OCI-LY1 (cell line): Measurements from ENCODE around the gene SLAIN2.

Experiments used
- H2AFZ ChIP-seq: fragments of 200-600 bp; sonication (generic), shearing (Covaris generic); 2 replicates; pipeline ENCODE4 v1.6.0; 2014; ENCODE audit warnings: antibody characterized with exemption, mild to moderate bottlenecking, low read length
- H3F3A ChIP-seq: fragments of 200-600 bp; sonication (generic), shearing (Covaris generic); 2 replicates; pipeline ENCODE4 v1.6.0; 2014; ENCODE audit warnings: mild to moderate bottlenecking, antibody characterized with exemption, low read length, moderate library complexity; ENCODE audit not compliant: insufficient read depth
- H3K27ac ChIP-seq: fragments of 200-600 bp; sonication (generic); 2 replicates; pipeline ENCODE4 v1.5.1; 2014; ENCODE audit warnings: low read length, mixed run types, mild to moderate bottlenecking, low read depth; ENCODE audit not compliant: poor library complexity, severe bottlenecking
- H3K27me3 ChIP-seq: fragments of 200-600 bp; sonication (generic); 2 replicates; pipeline ENCODE4 v1.6.0; 2014; ENCODE audit warnings: antibody characterized with exemption, mild to moderate bottlenecking, low read length, moderate library complexity; ENCODE audit not compliant: insufficient read depth
- H3K36me3 ChIP-seq: fragments of 200-600 bp; sonication (generic); 2 replicates; pipeline ENCODE4 v1.6.1; 2014; ENCODE audit warnings: mild to moderate bottlenecking, antibody characterized with exemption, low read length, moderate library complexity, mixed read lengths; ENCODE audit not compliant: insufficient read depth
- H3K4me1 ChIP-seq: fragments of 200-600 bp; sonication (generic); 2 replicates; pipeline ENCODE4 v1.5.1; 2014; ENCODE audit warnings: mild to moderate bottlenecking, low read length, moderate library complexity; ENCODE audit not compliant: insufficient read depth, severe bottlenecking
- H3K4me2 ChIP-seq: fragments of 200-600 bp; sonication (generic), shearing (Covaris generic); 2 replicates; pipeline ENCODE4 v1.6.1; 2014; ENCODE audit warnings: low read length
- H3K4me3 ChIP-seq: fragments of 200-600 bp; sonication (generic); 2 replicates; pipeline ENCODE4 v1.5.1; 2014; ENCODE audit warnings: low read length, low read depth, mild to moderate bottlenecking, mixed read lengths; ENCODE audit not compliant: poor library complexity, severe bottlenecking
- H3K79me2 ChIP-seq: fragments of 200-600 bp; shearing (Covaris generic); 2 replicates; pipeline ENCODE4 v1.6.1; 2016; ENCODE audit warnings: mixed run types, low read length, mixed read lengths; ENCODE audit not compliant: insufficient read depth
- H3K9ac ChIP-seq: fragments of 200-600 bp; sonication (generic), shearing (Covaris generic); 2 replicates; pipeline ENCODE4 v1.6.1; 2014; ENCODE audit warnings: mild to moderate bottlenecking, low read length, mixed read lengths
- H3K9me2 ChIP-seq: fragments of 200-600 bp; sonication (generic), shearing (Covaris generic); 2 replicates; pipeline ENCODE4 v1.6.1; 2014; ENCODE audit warnings: low read depth, mild to moderate bottlenecking, low read length, mixed read lengths
- H3K9me3 ChIP-seq: fragments of 200-600 bp; shearing (Covaris generic); 2 replicates; pipeline ENCODE4 v1.6.1; 2014; ENCODE audit warnings: low read length, mixed read lengths
- H4K20me1 ChIP-seq: fragments of 200-600 bp; sonication (generic), shearing (Covaris generic); 2 replicates; pipeline ENCODE4 v1.6.0; 2016; ENCODE audit warnings: mild to moderate bottlenecking, low read length; ENCODE audit not compliant: insufficient read depth
- CTCF ChIP-seq: fragments of 200-600 bp; sonication (generic), shearing (Covaris generic); IDR thresholded peaks from 2 replicates; pipeline ENCODE4 v1.5.1; 2017; ENCODE audit warnings: mild to moderate bottlenecking, antibody characterized with exemption, low read length, moderate library complexity, mixed read lengths
- EZH2 ChIP-seq: fragments of 200-600 bp; sonication (generic), shearing (Covaris generic); IDR thresholded peaks from 2 replicates; pipeline ENCODE4 v1.8.0; 2017; ENCODE audit warnings: borderline replicate concordance, mixed run types, mild to moderate bottlenecking, antibody characterized with exemption, low read length, moderate library complexity, mixed read lengths

The SLAIN2 gene

GRCh38 chr4:48462363-48462762 lies 121.0 kb downstream of the SLAIN2 start:
- H3K9me2 ChIP-seq: no peaks in the 10 kb centered on the region
- no peak overlapping the region for H3K4me3 ChIP-seq
- no peaks in the 10 kb centered on the region for H3F3A ChIP-seq
- H3K27me3 ChIP-seq: no peaks in the 10 kb centered on the region
- no peak overlapping the region for H3K4me2 ChIP-seq
- H3K9ac ChIP-seq: no peak overlapping the region
- TF ChIP-seq EZH2 (no peak), CTCF (no peak)
- H3K9me3 ChIP-seq: no peaks in the 10 kb centered on the region
- no peak overlapping the region for H3K27ac ChIP-seq
- H3K79me2 ChIP-seq: no peaks in the 10 kb centered on the region
- no peaks in the 10 kb centered on the region for H4K20me1 ChIP-seq
- no peak overlapping the region for H2AFZ ChIP-seq
- no peaks in the 10 kb centered on the region for H3K4me1 ChIP-seq
- H3K36me3 ChIP-seq: no peaks in the 10 kb centered on the region

GRCh38 chr4:48467442-48467841 lies 126.1 kb downstream of the SLAIN2 start:
- H4K20me1 ChIP-seq: no peaks in the 10 kb centered on the region
- no peaks in the 10 kb centered on the region for H3K9me3 ChIP-seq
- no peaks in the 10 kb centered on the region for H3K4me1 ChIP-seq
- no peaks in the 10 kb centered on the region for H3K36me3 ChIP-seq
- H3K27me3 ChIP-seq: no peaks in the 10 kb centered on the region
- H3K9me2 ChIP-seq: no peaks in the 10 kb centered on the region
- H3K27ac ChIP-seq: no peak overlapping the region
- H3K9ac ChIP-seq: no peak overlapping the region
- H3F3A ChIP-seq: no peaks in the 10 kb centered on the region
- no peak overlapping the region for H3K4me3 ChIP-seq
- no peak overlapping the region for H3K4me2 ChIP-seq
- no peak overlapping the region for H2AFZ ChIP-seq
- TF ChIP-seq EZH2: no peak
- no peak for TF ChIP-seq CTCF
- no peaks in the 10 kb centered on the region for H3K79me2 ChIP-seq

GRCh38 chr4:48467891-48468290 lies 126.6 kb downstream of the SLAIN2 start:
- TF ChIP-seq CTCF (no peak), EZH2 (no peak)
- Histone ChIP-seq H3K9ac (no peak overlapping the region), H3K4me2 (no peak overlapping the region), H3K27ac (no peak overlapping the region), H3K36me3 (no peaks in the 10 kb centered on the region), H4K20me1 (no peaks in the 10 kb centered on the region), H3K9me3 (no peaks in the 10 kb centered on the region), H3K79me2 (no peaks in the 10 kb centered on the region), H3K4me3 (no peak overlapping the region), H3K27me3 (no peaks in the 10 kb centered on the region), H3F3A (no peaks in the 10 kb centered on the region), H2AFZ (no peak overlapping the region), H3K4me1 (no peaks in the 10 kb centered on the region), H3K9me2 (no peaks in the 10 kb centered on the region)
